Liver (tissue), 9 donors: ENCODE results near the gene MASP2. TPM values are rescaled to one million over a fixed set of nuclear protein-coding genes. Genes with fewer than 3 reads are reported as not detected.
A peak's percentile ranks its signal among the peaks of the same experiment; 100 is the strongest.

Experiments used
- DNase-seq: peaks from one replicate; pipeline ENCODE4 v3.0.0-alpha.2; 2017; ENCODE audit warnings: low spot score
- H3K27ac ChIP-seq, 2 donors: one replicate each; pipeline ENCODE4 v1.7.0; 2013; ENCODE audit warnings: inconsistent platforms in 2 of 2, low read length in 2 of 2, control low read depth in 1 of 2, low read depth in 1 of 2, mild to moderate bottlenecking in 1 of 2
- H3K27me3 ChIP-seq, 4 donors: one replicate each; pipeline versions ENCODE4 v1.6.1 to v1.7.0; 2013; ENCODE audit warnings: low read length in 3 of 4, inconsistent platforms in 1 of 4, mild to moderate bottlenecking in 1 of 4, moderate library complexity in 1 of 4; ENCODE audit not compliant: control insufficient read depth in 4 of 4, insufficient read depth in 4 of 4
- H3K36me3 ChIP-seq, 4 donors: one replicate each; pipeline versions ENCODE4 v1.6.1 to v1.7.0; 2013; ENCODE audit warnings: low read length in 3 of 4, mild to moderate bottlenecking in 3 of 4, low read depth in 1 of 4, moderate library complexity in 1 of 4; ENCODE audit not compliant: control insufficient read depth in 4 of 4, insufficient read depth in 3 of 4
- H3K4me1 ChIP-seq, 4 donors: one replicate each; pipeline versions ENCODE4 v1.6.1 to v1.7.0; 2013; ENCODE audit warnings: low read length in 3 of 4, mild to moderate bottlenecking in 3 of 4, moderate library complexity in 1 of 4; ENCODE audit not compliant: control insufficient read depth in 4 of 4, insufficient read depth in 4 of 4
- H3K4me3 ChIP-seq, 3 donors: one replicate each; pipeline versions ENCODE4 v1.6.1 to v1.7.0; 2013; ENCODE audit warnings: low read length in 3 of 3, control low read depth in 1 of 3, low read depth in 1 of 3, mild to moderate bottlenecking in 1 of 3
- H3K9ac ChIP-seq, 2 donors: one replicate each; pipeline ENCODE4 v1.7.0; 2013; ENCODE audit warnings: low read length in 2 of 2, mild to moderate bottlenecking in 2 of 2, moderate library complexity in 2 of 2, control low read depth in 1 of 2, low read depth in 1 of 2
- H3K9me3 ChIP-seq, 4 donors: one replicate each; pipeline versions ENCODE4 v1.6.1 to v1.7.0; 2013; ENCODE audit warnings: low read length in 3 of 4; ENCODE audit not compliant: control insufficient read depth in 4 of 4
- CTCF ChIP-seq: fragments of 150-350 bp; IDR thresholded peaks from 2 replicates; pipeline ENCODE4 v1.5.1; 2017; ENCODE audit warnings: improper control_type of control experiment, low read depth, low read length; ENCODE audit not compliant: missing input control
- FOXA1 ChIP-seq: IDR thresholded peaks from 2 replicates; pipeline ENCODE4 v1.6.1; 2016; ENCODE audit warnings: antibody characterized with exemption
- FOXA2 ChIP-seq: IDR thresholded peaks from 2 replicates; pipeline ENCODE4 v1.6.1; 2016; ENCODE audit warnings: antibody characterized with exemption
- GABPA ChIP-seq, 2 donors: IDR thresholded peaks in 1 of 2; conservative IDR thresholded peaks in 1 of 2; 2 replicates each; pipeline ENCODE4 v1.6.1; 2016; ENCODE audit warnings: antibody characterized with exemption in 2 of 2, mild to moderate bottlenecking in 1 of 2, moderate library complexity in 1 of 2
- HNF4A ChIP-seq, 2 donors: conservative IDR thresholded peaks; 2 replicates each; pipeline ENCODE4 v1.6.1; 2016; ENCODE audit warnings: antibody characterized with exemption in 2 of 2, mild to moderate bottlenecking in 2 of 2
- JUND ChIP-seq, 2 donors: IDR thresholded peaks; 2 replicates each; pipeline ENCODE4 v1.6.1; 2016; ENCODE audit warnings: antibody characterized with exemption in 2 of 2
- MAX ChIP-seq: IDR thresholded peaks from 2 replicates; pipeline ENCODE4 v1.6.1; 2016; ENCODE audit warnings: antibody characterized with exemption
- NR2F2 ChIP-seq: IDR thresholded peaks from 2 replicates; pipeline ENCODE4 v1.6.1; 2016; ENCODE audit warnings: antibody characterized with exemption
- RAD21 ChIP-seq, 2 donors: IDR thresholded peaks; 2 replicates each; pipeline ENCODE4 v1.6.1; 2016; ENCODE audit warnings: antibody characterized with exemption in 2 of 2, mild to moderate bottlenecking in 2 of 2
- REST ChIP-seq: IDR thresholded peaks from 2 replicates; pipeline ENCODE4 v1.6.1; 2016; ENCODE audit warnings: antibody characterized with exemption, mild to moderate bottlenecking
- RXRA ChIP-seq, 2 donors: IDR thresholded peaks; 2 replicates each; pipeline ENCODE4 v1.6.1; 2017 to 2018; ENCODE audit warnings: antibody characterized with exemption in 2 of 2, mild to moderate bottlenecking in 1 of 2
- TAF1 ChIP-seq: conservative IDR thresholded peaks from 2 replicates; pipeline ENCODE4 v1.6.1; 2016; ENCODE audit warnings: antibody characterized with exemption, mild to moderate bottlenecking
- YY1 ChIP-seq: IDR thresholded peaks from 2 replicates; pipeline ENCODE4 v1.6.1; 2016; ENCODE audit warnings: antibody characterized with exemption, mild to moderate bottlenecking
- ZBTB33 ChIP-seq: IDR thresholded peaks from 2 replicates; pipeline ENCODE4 v1.6.1; 2016; ENCODE audit warnings: antibody characterized with exemption
- WGBS: extraction: QIAGEN DNeasy Blood & Tissue Kit; methylation state at CpG from one replicate; pipeline ENCODE4 v1.1.7; 2013; 5-methylcytosine and 5-hydroxymethylcytosine counted together
- polyA plus RNA-seq, 2 donors: library from polyadenylated mRNA; stranded (reverse) in 1 of 2; unstranded in 1 of 2; fragments of 200-250 nt in 1 of 2; fragments of >200 nt in 1 of 2; fragmentation: Nextera tagmentation in 1 of 2; extraction: Ambion mirVana in 1 of 2; gene quantifications; one replicate each; pipeline versions ENCODE4 v1.2.1 to v1.2.3, GENCODE V29; 2013 to 2015
- total RNA-seq, 2 donors: library from RNA; depleted of rRNA; stranded (reverse); fragments of >200 nt; gene quantifications; one replicate each; pipeline ENCODE4 v1.2.3, GENCODE V29; 2014
- donor health status: healthy.
- donor health status: healthy.
- donor health status: healthy.
- donor health status: healthy.
- donor health status: healthy.

Gene MASP2
- total and polyA plus RNA-seq, 4 donors, result 30.0 to 530 (median 213) TPM

- H3K27ac ChIP-seq, result no peak overlapping the region
Measured at GRCh38 chr1:11062965-11063401, 15.9 kb upstream of the MASP2 start.

GRCh38 chr1:11061652-11062365, 14.8 kb upstream of the MASP2 start:
- no peak for DNase-seq
- Histone ChIP-seq H3K4me3 (no peak overlapping the region), H3K36me3 (peaks cover 2 to 22% (median 12%) of the 10 kb centered on the region in 4 donors), H3K27me3 (no peaks in the 10 kb centered on the region), H3K4me1 (peaks cover 5 to 16% (median 10%) of the 10 kb centered on the region in 4 donors), H3K27ac (peak overlapping the region in 1 of 2 donors; percentile 19), H3K9ac (no peak overlapping the region), H3K9me3 (no peaks in the 10 kb centered on the region)
- TF ChIP-seq REST (no peak), FOXA1 (no peak), RAD21 (IDR thresholded peaks at IDR 0.05) (no peak), CTCF (no peak)
- 73% methylated on average over 5 of the region's 5 CpGs for WGBS

More at GRCh38 chr1:11062965-11063401, 15.9 kb upstream of the MASP2 start:
- H3K9ac ChIP-seq, result no peak overlapping the region
- peaks cover 5 to 16% (median 10%) of the 10 kb centered on the region in 4 donors for H3K4me1 ChIP-seq
- no peaks in the 10 kb centered on the region for H3K9me3 ChIP-seq
- peaks cover 2 to 29% (median 15%) of the 10 kb centered on the region in 4 donors for H3K36me3 ChIP-seq
- DNase-seq, result no peak
- TF ChIP-seq CTCF (no peak), HNF4A (conservative IDR thresholded peaks at IDR 0.05) (no peak), ZBTB33 (no peak), NR2F2 (no peak), YY1 (no peak), MAX (no peak), RXRA (IDR thresholded peaks at IDR 0.05) (no peak), FOXA2 (no peak), GABPA (IDR thresholded peaks at IDR 0.05 in 1 of 2, conservative IDR thresholded peaks at IDR 0.05 in 1 of 2) (no peak), JUND (IDR thresholded peaks at IDR 0.05) (no peak), TAF1 (no peak), RAD21 (IDR thresholded peaks at IDR 0.05) (no peak), FOXA1 (no peak)
- no peaks in the 10 kb centered on the region for H3K27me3 ChIP-seq
- WGBS, result 81% methylated on average over 3 of the region's 3 CpGs
- no peak overlapping the region for H3K4me3 ChIP-seq
